ENCODE measurements around the gene SNTB2. TPM values are rescaled to one million over a fixed set of nuclear protein-coding genes. Genes with fewer than 3 reads are reported as not detected.
"Not testable (repeated sequence)": the region's sequence is repeated elsewhere in the genome, so short reads cannot be mapped to it uniquely, and the experiment has no call there.

SNTB2 gene
- total RNA-seq, 1 experiment from 2014 or later, result 60.8 TPM

- DNase-seq (ENCODE audit: low read depth), result no peak
Observed at GRCh38 chr16:69283851-69284250, 96.9 kb downstream of the SNTB2 start.

- DNase-seq (ENCODE audit: low read depth), result no peak
Observed at GRCh38 chr16:69285240-69285639, 98.3 kb downstream of the SNTB2 start.

- DNase-seq (ENCODE audit: low read depth), result peak; percentile 32
Observed at GRCh38 chr16:69286941-69287713, 100.2 kb downstream of the SNTB2 start.

- not testable (repeated sequence) for DNase-seq (ENCODE audit: low read depth)
Observed at GRCh38 chr16:69291657-69292056, 104.7 kb downstream of the SNTB2 start.

GRCh38 chr16:69293401-69293800, 106.4 kb downstream of the SNTB2 start:
- no peak for DNase-seq (ENCODE audit: low read depth)

GRCh38 chr16:69294051-69294450, 107.1 kb downstream of the SNTB2 start:
- no peak for DNase-seq (ENCODE audit: low read depth)

GRCh38 chr16:69296771-69297170, 109.8 kb downstream of the SNTB2 start:
- DNase-seq (ENCODE audit: low read depth), result not testable (repeated sequence)

GRCh38 chr16:69298261-69298660, 111.3 kb downstream of the SNTB2 start:
- no peak for DNase-seq (ENCODE audit: low read depth)

GRCh38 chr16:69301187-69301586, 114.2 kb downstream of the SNTB2 start:
- DNase-seq (ENCODE audit: low read depth), result no peak

GRCh38 chr16:69301861-69302260, 114.9 kb downstream of the SNTB2 start:
- DNase-seq (ENCODE audit: low read depth), result no peak

- DNase-seq (ENCODE audit: low read depth), result no peak
Observed at GRCh38 chr16:69302301-69302700, 115.3 kb downstream of the SNTB2 start.

- no peak for DNase-seq (ENCODE audit: low read depth)
Observed at GRCh38 chr16:69306031-69306430, 119.1 kb downstream of the SNTB2 start.

- no peak for DNase-seq (ENCODE audit: low read depth)
Observed at GRCh38 chr16:69307091-69307490, 120.1 kb downstream of the SNTB2 start.

GRCh38 chr16:69307856-69308255, 120.9 kb downstream of the SNTB2 start:
- no peak for DNase-seq (ENCODE audit: low read depth)

GRCh38 chr16:69309316-69309715, 122.4 kb downstream of the SNTB2 start:
- no peak for DNase-seq (ENCODE audit: low read depth)

GRCh38 chr16:69310653-69311532, 123.9 kb downstream of the SNTB2 start, which contains the start of gene VPS4A:
Gene VPS4A, plus strand, starts transcription at chr16:69311350. Its CDS starts 162 bp downstream, at chr16:69311512.
- DNase-seq (ENCODE audit: low read depth), result peak; percentile 93

GRCh38 chr16:69311533-69312387, 124.8 kb downstream of the SNTB2 start:
- DNase-seq (ENCODE audit: low read depth), result peak; percentile 29

GRCh38 chr16:69313469-69313868, 126.5 kb downstream of the SNTB2 start:
- no peak for DNase-seq (ENCODE audit: low read depth)

- no peak for DNase-seq (ENCODE audit: low read depth)
Observed at GRCh38 chr16:69314534-69314933, 127.6 kb downstream of the SNTB2 start.

- DNase-seq (ENCODE audit: low read depth), result no peak
Observed at GRCh38 chr16:69315486-69316311, 128.7 kb downstream of the SNTB2 start.
